H9 (cell line): Measurements from ENCODE around the gene OS9. TPM values are rescaled to one million over a fixed set of nuclear protein-coding genes. Genes with fewer than 3 reads are reported as not detected.

Source experiments
- DNase-seq: peaks from one replicate; pipeline ENCODE4 v3.0.0-alpha.2; 2017
- H2AFZ ChIP-seq: one replicate; pipeline ENCODE4 v1.6.1; 2013; ENCODE audit warnings: mild to moderate bottlenecking, low read length, control low read depth, moderate library complexity
- H2AK5ac ChIP-seq: 2 replicates; pipeline ENCODE4 v1.6.1; 2013; ENCODE audit warnings: low read length, control low read depth, mixed read lengths; ENCODE audit not compliant: insufficient read length
- H2BK120ac ChIP-seq: one replicate; pipeline ENCODE4 v1.6.1; 2013; ENCODE audit warnings: low read depth, mild to moderate bottlenecking, low read length, control low read depth, inconsistent platforms; ENCODE audit not compliant: poor library complexity, severe bottlenecking
- H2BK12ac ChIP-seq: 2 replicates; pipeline ENCODE4 v1.6.1; 2013; ENCODE audit warnings: low read length, control low read depth, mixed read lengths, low read depth; ENCODE audit not compliant: insufficient read length
- H2BK15ac ChIP-seq: 2 replicates; pipeline ENCODE4 v1.6.1; 2013; ENCODE audit warnings: low read depth, low read length, control low read depth
- H2BK20ac ChIP-seq: one replicate; pipeline ENCODE4 v1.6.1; 2013; ENCODE audit warnings: low read depth, mild to moderate bottlenecking, low read length, control low read depth, inconsistent platforms; ENCODE audit not compliant: poor library complexity, severe bottlenecking
- H2BK5ac ChIP-seq: 2 replicates; pipeline ENCODE4 v1.6.1; 2013; ENCODE audit warnings: low read length, control low read depth, mixed read lengths; ENCODE audit not compliant: insufficient read length
- H3K14ac ChIP-seq: 2 replicates; pipeline ENCODE4 v1.6.1; 2013; ENCODE audit warnings: low read length, control low read depth; ENCODE audit not compliant: insufficient read depth
- H3K18ac ChIP-seq: 2 replicates; pipeline ENCODE4 v1.6.1; 2013; ENCODE audit warnings: low read depth, mild to moderate bottlenecking, mixed read lengths, low read length, control low read depth; ENCODE audit not compliant: insufficient read length
- H3K23ac ChIP-seq: 2 replicates; pipeline ENCODE4 v1.6.1; 2013; ENCODE audit warnings: low read length, control low read depth, mixed read lengths, low read depth; ENCODE audit not compliant: insufficient read length
- H3K23me2 ChIP-seq: 2 replicates; pipeline ENCODE4 v1.6.1; 2013; ENCODE audit warnings: low read depth, mild to moderate bottlenecking, mixed read lengths, low read length, control low read depth; ENCODE audit not compliant: insufficient read length, poor library complexity, severe bottlenecking
- H3K27ac ChIP-seq: 2 replicates; pipeline ENCODE4 v1.5.1; 2013; ENCODE audit warnings: low read length, control low read depth, mixed read lengths, low read depth; ENCODE audit not compliant: insufficient read length
- H3K27me3 ChIP-seq: 2 replicates; pipeline ENCODE4 v1.6.1; 2013; ENCODE audit warnings: low read length, control low read depth, inconsistent platforms; ENCODE audit not compliant: insufficient read depth
- H3K4ac ChIP-seq: 2 replicates; pipeline ENCODE4 v1.6.1; 2013; ENCODE audit warnings: low read depth, mild to moderate bottlenecking, control low read depth, inconsistent platforms, low read length, moderate library complexity
- H3K4me1 ChIP-seq: 2 replicates; pipeline ENCODE4 v1.6.1; 2013; ENCODE audit warnings: low read length, control low read depth, inconsistent platforms; ENCODE audit not compliant: insufficient read depth
- H3K4me2 ChIP-seq: 2 replicates; pipeline ENCODE4 v1.6.1; 2013; ENCODE audit warnings: low read length, control low read depth, mixed read lengths; ENCODE audit not compliant: insufficient read length, insufficient read depth
- H3K56ac ChIP-seq: 2 replicates; pipeline ENCODE4 v1.6.1; 2013; ENCODE audit warnings: low read depth, mild to moderate bottlenecking, mixed read lengths, low read length, control low read depth; ENCODE audit not compliant: insufficient read length
- H3K79me1 ChIP-seq: 2 replicates; pipeline ENCODE4 v1.6.1; 2013; ENCODE audit warnings: low read depth, mild to moderate bottlenecking, moderate library complexity, low read length, control low read depth, inconsistent platforms; ENCODE audit not compliant: insufficient read depth, poor library complexity, severe bottlenecking
- H3K79me2 ChIP-seq: 2 replicates; pipeline ENCODE4 v1.6.1; 2013; ENCODE audit warnings: low read length, control low read depth, inconsistent platforms; ENCODE audit not compliant: insufficient read depth
- H3K9ac ChIP-seq: 2 replicates; pipeline ENCODE4 v1.6.1; 2013; ENCODE audit warnings: low read length, control low read depth, mixed read lengths; ENCODE audit not compliant: insufficient read length; ENCODE audit errors: extremely low read depth
- H3K9me3 ChIP-seq: one replicate; pipeline ENCODE4 v1.6.1; 2013; ENCODE audit warnings: low read depth, low read length, inconsistent platforms; ENCODE audit not compliant: control insufficient read depth
- H3T11ph ChIP-seq: one replicate; pipeline ENCODE4 v1.6.1; 2013; ENCODE audit warnings: mild to moderate bottlenecking, low read length, control low read depth, inconsistent platforms
- H4K20me1 ChIP-seq: one replicate; pipeline ENCODE4 v1.6.1; 2013; ENCODE audit not compliant: control insufficient read depth, insufficient read length, insufficient read depth
- H4K5ac ChIP-seq: 2 replicates; pipeline ENCODE4 v1.6.1; 2013; ENCODE audit warnings: low read depth, mild to moderate bottlenecking, mixed read lengths, low read length, control low read depth; ENCODE audit not compliant: insufficient read length
- H4K8ac ChIP-seq: replicated peaks from 2 replicates; pipeline ENCODE4 v1.6.1; 2013; ENCODE audit warnings: low read length, control low read depth, mixed read lengths, low read depth; ENCODE audit not compliant: insufficient read length
- H4K91ac ChIP-seq: 2 replicates; pipeline ENCODE4 v1.6.1; 2013; ENCODE audit warnings: low read depth, mild to moderate bottlenecking, moderate library complexity, mixed read lengths, low read length, control low read depth; ENCODE audit not compliant: insufficient read length
- H3K27ac Mint-ChIP-seq, 3 experiments: 2 replicates in 2 of 3; 3 replicates in 1 of 3; pipeline ENCODE4 v1.8.0; 2020 to 2021; ENCODE audit warnings: mixed read lengths in 3 of 3, mild to moderate bottlenecking in 1 of 3, moderate library complexity in 1 of 3
- H3K27me3 Mint-ChIP-seq: 2 replicates; pipeline ENCODE4 v1.8.0; 2021; ENCODE audit warnings: low read depth, mild to moderate bottlenecking, moderate library complexity, mixed read lengths
- H3K36me3 Mint-ChIP-seq, 3 experiments: 2 replicates in 2 of 3; 3 replicates in 1 of 3; pipeline ENCODE4 v1.8.0; 2020 to 2021; ENCODE audit warnings: low read depth in 3 of 3, mixed read lengths in 3 of 3; ENCODE audit not compliant: insufficient read depth in 1 of 3
- H3K4me1 Mint-ChIP-seq, 2 experiments: 2 replicates each; pipeline ENCODE4 v1.8.0; 2020; ENCODE audit warnings: mixed read lengths in 2 of 2
- H3K4me3 Mint-ChIP-seq, 2 experiments: 2 replicates in 1 of 2; 3 replicates in 1 of 2; pipeline ENCODE4 v1.8.0; 2020 to 2021; ENCODE audit warnings: mild to moderate bottlenecking in 2 of 2, mixed read lengths in 2 of 2, moderate library complexity in 1 of 2
- H3K9me3 Mint-ChIP-seq, 2 experiments: 2 replicates in 1 of 2; 3 replicates in 1 of 2; pipeline ENCODE4 v1.8.0; 2020; ENCODE audit warnings: mild to moderate bottlenecking in 2 of 2, mixed read lengths in 2 of 2, moderate library complexity in 1 of 2
- WGBS: extraction: QIAGEN DNeasy Blood & Tissue Kit; methylation state at CpG from one replicate; pipeline ENCODE4 v1.1.7; 2013; ENCODE audit warnings: missing lambda C conversion rate, low lambda C conversion rate, mixed read lengths; ENCODE audit not compliant: insufficient read length; ENCODE audit errors: extremely low coverage; 5-methylcytosine and 5-hydroxymethylcytosine counted together
- total RNA-seq: library from RNA; stranded (reverse); gene quantifications from 2 replicates; pipeline ENCODE4 v1.2.1, GENCODE V29; 2021
- TF ChIP-seq, protein P1 (sequence below): fragments of 200-600 bp; sonication (generic); conservative IDR thresholded peaks from 3 replicates; pipeline ENCODE4 v1.8.0; 2021; ENCODE audit warnings: antibody characterized with exemption, mild to moderate bottlenecking

The OS9 gene
- total RNA-seq, 1 experiment from 2014 or later = 112 TPM

DNA sequence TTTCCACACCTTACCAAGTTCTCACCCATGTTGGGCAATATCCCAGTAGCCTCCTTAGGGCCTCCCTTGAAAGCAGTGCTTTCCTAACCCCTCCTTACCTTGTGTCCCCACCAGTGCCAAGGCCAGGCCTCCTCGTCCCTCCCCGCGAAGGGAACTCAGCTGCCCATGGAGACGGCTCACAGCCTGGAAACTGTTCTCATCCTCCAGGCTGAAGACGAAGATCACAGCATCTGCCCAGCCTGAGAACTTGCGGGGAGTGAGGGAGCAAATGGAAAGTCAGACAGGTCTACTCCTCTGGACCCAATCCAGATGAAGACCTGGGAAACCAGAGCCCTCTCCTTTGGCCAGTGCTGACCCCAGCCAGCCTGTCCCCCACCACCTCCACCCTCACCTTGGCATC lies 40.0 kb downstream of the OS9 start:
- no peak overlapping the region for H2BK15ac ChIP-seq
- no peaks in the 10 kb centered on the region for H3K4me1 ChIP-seq
- no peak overlapping the region for H4K91ac ChIP-seq
- H2BK120ac ChIP-seq = no peak overlapping the region
- no peak overlapping the region for H2AFZ ChIP-seq
- no peak overlapping the region for H3K9ac ChIP-seq
- H4K8ac ChIP-seq = no peak overlapping the region
- no peak overlapping the region for H3K4ac ChIP-seq
- H3K36me3 Mint-ChIP-seq = no peaks in the 10 kb centered on the region; a peak in 1 of 7 replicates
- H3K79me1 ChIP-seq = no peaks in the 10 kb centered on the region
- H3K9me3 ChIP-seq = no peaks in the 10 kb centered on the region
- TF ChIP-seq, protein P1, sequence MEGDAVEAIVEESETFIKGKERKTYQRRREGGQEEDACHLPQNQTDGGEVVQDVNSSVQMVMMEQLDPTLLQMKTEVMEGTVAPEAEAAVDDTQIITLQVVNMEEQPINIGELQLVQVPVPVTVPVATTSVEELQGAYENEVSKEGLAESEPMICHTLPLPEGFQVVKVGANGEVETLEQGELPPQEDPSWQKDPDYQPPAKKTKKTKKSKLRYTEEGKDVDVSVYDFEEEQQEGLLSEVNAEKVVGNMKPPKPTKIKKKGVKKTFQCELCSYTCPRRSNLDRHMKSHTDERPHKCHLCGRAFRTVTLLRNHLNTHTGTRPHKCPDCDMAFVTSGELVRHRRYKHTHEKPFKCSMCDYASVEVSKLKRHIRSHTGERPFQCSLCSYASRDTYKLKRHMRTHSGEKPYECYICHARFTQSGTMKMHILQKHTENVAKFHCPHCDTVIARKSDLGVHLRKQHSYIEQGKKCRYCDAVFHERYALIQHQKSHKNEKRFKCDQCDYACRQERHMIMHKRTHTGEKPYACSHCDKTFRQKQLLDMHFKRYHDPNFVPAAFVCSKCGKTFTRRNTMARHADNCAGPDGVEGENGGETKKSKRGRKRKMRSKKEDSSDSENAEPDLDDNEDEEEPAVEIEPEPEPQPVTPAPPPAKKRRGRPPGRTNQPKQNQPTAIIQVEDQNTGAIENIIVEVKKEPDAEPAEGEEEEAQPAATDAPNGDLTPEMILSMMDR = no peak
- H3K4me2 ChIP-seq = no peak overlapping the region
- no peak overlapping the region for H3K56ac ChIP-seq
- no peaks in the 10 kb centered on the region; a peak in 1 of 5 replicates for H3K9me3 Mint-ChIP-seq
- H3K27me3 ChIP-seq = peaks cover 36% of the 10 kb centered on the region
- H3K23ac ChIP-seq = no peak overlapping the region
- H3K27me3 Mint-ChIP-seq = peaks cover 95% of the 10 kb centered on the region
- H3K27ac Mint-ChIP-seq = no peak overlapping the region
- H4K5ac ChIP-seq = no peak overlapping the region
- H3K18ac ChIP-seq = no peak overlapping the region
- no peak overlapping the region for H2AK5ac ChIP-seq
- peaks cover 2% of the 10 kb centered on the region for H4K20me1 ChIP-seq
- no peaks in the 10 kb centered on the region for H3K79me2 ChIP-seq
- H2BK20ac ChIP-seq = no peak overlapping the region
- H3K14ac ChIP-seq = no peak overlapping the region
- no peak overlapping the region for H3T11ph ChIP-seq
- H3K27ac ChIP-seq = no peak overlapping the region
- DNase-seq = no peak
- peaks cover 13 to 25% of the 10 kb centered on the region in 2 experiments for H3K4me1 Mint-ChIP-seq
- peak overlapping the region in 1 of 2 experiments; percentile 12; a peak in 1 of 5 replicates for H3K4me3 Mint-ChIP-seq
- H2BK12ac ChIP-seq = no peak overlapping the region
- H2BK5ac ChIP-seq = no peak overlapping the region
- WGBS = no CpG with 5 or more reads among the region's 6 CpGs
- peaks cover 13% of the 10 kb centered on the region for H3K23me2 ChIP-seq
